ENCODE results near the gene SMIM26. TPM values are rescaled to one million over a fixed set of nuclear protein-coding genes. Genes with fewer than 3 reads are reported as not detected.
A peak's percentile ranks its signal among the peaks of the same experiment; 100 is the strongest.

SMIM26 gene
- total and polyA plus RNA-seq, 9 of the 15 experiments (the other 6 are each of a cell fraction or from before 2014, with no cell fraction given) = 46.9 to 186 (median 86.5) TPM

- TF ChIP-seq NEUROD1 (IDR thresholded peaks at IDR 0.05; ENCODE audit: borderline replicate concordance, low read depth, low read length, partially characterized antibody) (no peak), RAD51 (IDR thresholded peaks at IDR 0.05; ENCODE audit: borderline replicate concordance, low read depth) (peak; percentile 86), NFE2L1 (tag; IDR thresholded peaks at IDR 0.05; ENCODE audit: borderline replicate concordance, low read depth) (no peak), GTF2E2 (tag; IDR thresholded peaks at IDR 0.05) (no peak), POLR2AphosphoS5 (IDR thresholded peaks at IDR 0.05; ENCODE audit: control insufficient read depth, insufficient read depth, low read depth, low read length) (peak; percentile 51), SP1 (CRISPR knock-in tag; IDR thresholded peaks at IDR 0.05) (peak; percentile 50; the same call in 1 of the 2 replicates), PHF21A (IDR thresholded peaks at IDR 0.05; ENCODE audit: borderline replicate concordance, low read depth) (no peak), MTA3 (IDR thresholded peaks at IDR 0.05; ENCODE audit: borderline replicate concordance) (peak; percentile 60; the same call in 1 of the 2 replicates), FOXA3 (CRISPR knock-in tag; conservative IDR thresholded peaks at IDR 0.05 in 1 of 2, IDR thresholded peaks at IDR 0.05 in 1 of 2) (no peak), MITF (IDR thresholded peaks at IDR 0.05) (no peak), HDAC3 (IDR thresholded peaks at IDR 0.05; ENCODE audit: borderline replicate concordance, partially characterized antibody) (no peak), TFAP4 (CRISPR knock-in tag; IDR thresholded peaks at IDR 0.05; ENCODE audit: borderline replicate concordance) (peak; percentile 58; the same call in 1 of the 2 replicates), ZNF512 (tag; IDR thresholded peaks at IDR 0.05) (no peak), LCOR (CRISPR knock-in tag; IDR thresholded peaks at IDR 0.05) (no peak; the same call in 1 of the 2 replicates), PYGO2 (tag; IDR thresholded peaks at IDR 0.05) (no peak), HDGF (IDR thresholded peaks at IDR 0.05) (no peak), SIN3A (IDR thresholded peaks at IDR 0.05; ENCODE audit: borderline replicate concordance in 2 of 2, control insufficient read depth in 1 of 2, low read depth in 2 of 2, low read length in 2 of 2) (peak; percentile 36 to 43; a peak in 1 of 4 replicates), CREBBP (IDR thresholded peaks at IDR 0.05; ENCODE audit: low read depth, low read length) (no peak), EGR1 (conservative IDR thresholded peaks at IDR 0.05) (peak; percentile 36; the same call in 1 of the 2 replicates)
These were observed at the start of gene SMIM26 (continued) for GRCh38 chr20:18566892-18567738.
